Liver (tissue), 9 donors: ENCODE data around the gene RANBP1. TPM values are rescaled to one million over a fixed set of nuclear protein-coding genes. Genes with fewer than 3 reads are reported as not detected.

Experiments
- DNase-seq: peaks from one replicate; pipeline ENCODE4 v3.0.0-alpha.2; 2017; ENCODE audit warnings: low spot score
- H3K27ac ChIP-seq, 2 donors: one replicate each; pipeline ENCODE4 v1.7.0; 2013; ENCODE audit warnings: inconsistent platforms in 2 of 2, low read length in 2 of 2, control low read depth in 1 of 2, low read depth in 1 of 2, mild to moderate bottlenecking in 1 of 2
- H3K27me3 ChIP-seq, 4 donors: one replicate each; pipeline versions ENCODE4 v1.6.1 to v1.7.0; 2013; ENCODE audit warnings: low read length in 3 of 4, inconsistent platforms in 1 of 4, mild to moderate bottlenecking in 1 of 4, moderate library complexity in 1 of 4; ENCODE audit not compliant: control insufficient read depth in 4 of 4, insufficient read depth in 4 of 4
- H3K36me3 ChIP-seq, 4 donors: one replicate each; pipeline versions ENCODE4 v1.6.1 to v1.7.0; 2013; ENCODE audit warnings: low read length in 3 of 4, mild to moderate bottlenecking in 3 of 4, low read depth in 1 of 4, moderate library complexity in 1 of 4; ENCODE audit not compliant: control insufficient read depth in 4 of 4, insufficient read depth in 3 of 4
- H3K4me1 ChIP-seq, 4 donors: one replicate each; pipeline versions ENCODE4 v1.6.1 to v1.7.0; 2013; ENCODE audit warnings: low read length in 3 of 4, mild to moderate bottlenecking in 3 of 4, moderate library complexity in 1 of 4; ENCODE audit not compliant: control insufficient read depth in 4 of 4, insufficient read depth in 4 of 4
- H3K4me3 ChIP-seq, 3 donors: one replicate each; pipeline versions ENCODE4 v1.6.1 to v1.7.0; 2013; ENCODE audit warnings: low read length in 3 of 3, control low read depth in 1 of 3, low read depth in 1 of 3, mild to moderate bottlenecking in 1 of 3
- H3K9ac ChIP-seq, 2 donors: one replicate each; pipeline ENCODE4 v1.7.0; 2013; ENCODE audit warnings: low read length in 2 of 2, mild to moderate bottlenecking in 2 of 2, moderate library complexity in 2 of 2, control low read depth in 1 of 2, low read depth in 1 of 2
- H3K9me3 ChIP-seq, 4 donors: one replicate each; pipeline versions ENCODE4 v1.6.1 to v1.7.0; 2013; ENCODE audit warnings: low read length in 3 of 4; ENCODE audit not compliant: control insufficient read depth in 4 of 4
- EGR1 ChIP-seq, 2 donors: IDR thresholded peaks; 2 replicates each; pipeline ENCODE4 v1.6.1; 2016 to 2018; ENCODE audit warnings: antibody characterized with exemption in 2 of 2, low read depth in 2 of 2
- FOXA1 ChIP-seq: IDR thresholded peaks from 2 replicates; pipeline ENCODE4 v1.6.1; 2016; ENCODE audit warnings: antibody characterized with exemption
- FOXA2 ChIP-seq: IDR thresholded peaks from 2 replicates; pipeline ENCODE4 v1.6.1; 2016; ENCODE audit warnings: antibody characterized with exemption
- HNF4A ChIP-seq, 2 donors: conservative IDR thresholded peaks; 2 replicates each; pipeline ENCODE4 v1.6.1; 2016; ENCODE audit warnings: antibody characterized with exemption in 2 of 2, mild to moderate bottlenecking in 2 of 2
- HNF4G ChIP-seq: IDR thresholded peaks from 2 replicates; pipeline ENCODE4 v1.6.1; 2016; ENCODE audit warnings: antibody characterized with exemption
- JUND ChIP-seq, 2 donors: IDR thresholded peaks; 2 replicates each; pipeline ENCODE4 v1.6.1; 2016; ENCODE audit warnings: antibody characterized with exemption in 2 of 2
- NR2F2 ChIP-seq: IDR thresholded peaks from 2 replicates; pipeline ENCODE4 v1.6.1; 2016; ENCODE audit warnings: antibody characterized with exemption
- RAD21 ChIP-seq, 2 donors: IDR thresholded peaks; 2 replicates each; pipeline ENCODE4 v1.6.1; 2016; ENCODE audit warnings: antibody characterized with exemption in 2 of 2, mild to moderate bottlenecking in 2 of 2
- RXRA ChIP-seq, 2 donors: IDR thresholded peaks; 2 replicates each; pipeline ENCODE4 v1.6.1; 2017 to 2018; ENCODE audit warnings: antibody characterized with exemption in 2 of 2, mild to moderate bottlenecking in 1 of 2
- SP1 ChIP-seq: IDR thresholded peaks from 2 replicates; pipeline ENCODE4 v1.6.1; 2018; ENCODE audit warnings: antibody characterized with exemption, mild to moderate bottlenecking
- TAF1 ChIP-seq: conservative IDR thresholded peaks from 2 replicates; pipeline ENCODE4 v1.6.1; 2016; ENCODE audit warnings: antibody characterized with exemption, mild to moderate bottlenecking
- YY1 ChIP-seq: IDR thresholded peaks from 2 replicates; pipeline ENCODE4 v1.6.1; 2016; ENCODE audit warnings: antibody characterized with exemption, mild to moderate bottlenecking
- WGBS: extraction: QIAGEN DNeasy Blood & Tissue Kit; methylation state at CpG from one replicate; pipeline ENCODE4 v1.1.7; 2013; 5-methylcytosine and 5-hydroxymethylcytosine counted together
- polyA plus RNA-seq, 2 donors: library from polyadenylated mRNA; stranded (reverse) in 1 of 2; unstranded in 1 of 2; fragments of 200-250 nt in 1 of 2; fragments of >200 nt in 1 of 2; fragmentation: Nextera tagmentation in 1 of 2; extraction: Ambion mirVana in 1 of 2; gene quantifications; one replicate each; pipeline versions ENCODE4 v1.2.1 to v1.2.3, GENCODE V29; 2013 to 2015
- total RNA-seq, 2 donors: library from RNA; depleted of rRNA; stranded (reverse); fragments of >200 nt; gene quantifications; one replicate each; pipeline ENCODE4 v1.2.3, GENCODE V29; 2014
- TF ChIP-seq, protein P1 (sequence below): IDR thresholded peaks from 2 replicates; pipeline ENCODE4 v1.6.1; 2016; ENCODE audit warnings: antibody characterized with exemption
- TF ChIP-seq, protein P2 (sequence below): IDR thresholded peaks from 2 replicates; pipeline ENCODE4 v1.6.1; 2016; ENCODE audit warnings: antibody characterized with exemption, mild to moderate bottlenecking
- TF ChIP-seq, protein P3 (sequence below): IDR thresholded peaks from 2 replicates; pipeline ENCODE4 v1.6.1; 2016; ENCODE audit warnings: antibody characterized with exemption
- donor health status: healthy.
- donor health status: healthy.
- donor health status: healthy.
- donor health status: healthy.
- donor health status: healthy.

The RANBP1 gene
- total and polyA plus RNA-seq, 4 donors, result 62.3 to 102 (median 87.8) TPM

DNA sequence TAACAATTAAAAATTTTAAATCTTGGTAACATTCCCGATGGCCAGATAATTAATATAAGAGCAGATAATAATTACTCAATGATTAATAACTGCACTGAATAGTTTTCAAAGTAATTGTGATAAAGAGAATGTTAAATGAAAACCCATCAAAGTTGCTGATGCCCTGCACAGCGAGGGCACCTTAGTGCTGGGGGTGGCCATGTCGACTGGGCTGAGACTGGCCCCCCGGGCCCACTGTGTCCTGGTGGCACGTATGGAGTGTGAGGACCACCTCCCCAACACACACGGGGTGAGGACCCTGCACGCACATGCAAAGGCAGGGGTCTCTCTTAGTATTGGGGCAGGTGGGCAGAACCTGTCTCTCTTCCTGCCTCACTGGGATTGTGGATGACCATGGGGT, 50.0 kb downstream of the RANBP1 start:
- no peaks in the 10 kb centered on the region for H3K9me3 ChIP-seq
- DNase-seq, result no peak
- H3K27ac ChIP-seq, result no peak overlapping the region
- H3K4me1 ChIP-seq, result peaks cover 0 to 6% (median 2%) of the 10 kb centered on the region in 4 donors
- 86% methylated on average over 7 of the region's 7 CpGs for WGBS
- no peak overlapping the region for H3K4me3 ChIP-seq
- no peaks in the 10 kb centered on the region for H3K36me3 ChIP-seq
- no peaks in the 10 kb centered on the region for H3K27me3 ChIP-seq
- TF ChIP-seq, protein P1, sequence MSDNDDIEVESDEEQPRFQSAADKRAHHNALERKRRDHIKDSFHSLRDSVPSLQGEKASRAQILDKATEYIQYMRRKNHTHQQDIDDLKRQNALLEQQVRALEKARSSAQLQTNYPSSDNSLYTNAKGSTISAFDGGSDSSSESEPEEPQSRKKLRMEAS, result no peak
- no peak for TF ChIP-seq HNF4G
- TF ChIP-seq NR2F2, result no peak
- no peak for TF ChIP-seq RAD21 (IDR thresholded peaks at IDR 0.05)
- TF ChIP-seq HNF4A (conservative IDR thresholded peaks at IDR 0.05), result no peak
- TF ChIP-seq JUND (IDR thresholded peaks at IDR 0.05), result no peak
- no peak overlapping the region for H3K9ac ChIP-seq

DNA sequence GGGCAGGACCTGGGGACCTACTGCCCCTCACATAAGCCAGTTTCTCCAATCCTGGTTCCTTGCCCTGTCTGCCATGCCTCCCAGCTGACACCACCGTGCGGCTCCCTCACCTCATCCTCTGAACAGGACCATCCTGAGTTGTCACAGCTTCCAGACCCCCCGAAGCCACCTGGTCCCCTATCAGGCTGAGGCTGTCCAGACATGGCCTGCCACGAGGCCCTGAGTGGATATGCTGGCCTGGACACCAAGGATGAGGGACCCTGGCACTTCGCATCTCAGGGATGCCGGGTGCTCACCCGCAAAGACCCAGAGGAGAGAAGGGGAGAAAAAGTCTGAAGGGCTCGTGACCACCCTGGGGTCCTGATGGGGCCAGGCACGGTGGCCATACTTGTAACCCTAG, 50.8 kb downstream of the RANBP1 start:
- no peak for TF ChIP-seq SP1
- no peak for TF ChIP-seq HNF4G
- TF ChIP-seq FOXA2, result no peak
- TF ChIP-seq RXRA (IDR thresholded peaks at IDR 0.05), result no peak
- no peak for TF ChIP-seq FOXA1
- TF ChIP-seq JUND (IDR thresholded peaks at IDR 0.05), result no peak
- TF ChIP-seq EGR1 (IDR thresholded peaks at IDR 0.05; ENCODE audit: low read depth in 2 of 2), result no peak
- TF ChIP-seq TAF1, result no peak
- TF ChIP-seq YY1, result no peak
- Histone ChIP-seq H3K4me3 (no peak overlapping the region), H3K4me1 (peaks cover 0 to 14% (median 7%) of the 10 kb centered on the region in 4 donors), H3K27me3 (no peaks in the 10 kb centered on the region), H3K9me3 (no peaks in the 10 kb centered on the region), H3K9ac (no peak overlapping the region), H3K36me3 (no peaks in the 10 kb centered on the region), H3K27ac (no peak overlapping the region)
- 92% methylated on average over 9 of the region's 9 CpGs for WGBS
- no peak for DNase-seq

DNA sequence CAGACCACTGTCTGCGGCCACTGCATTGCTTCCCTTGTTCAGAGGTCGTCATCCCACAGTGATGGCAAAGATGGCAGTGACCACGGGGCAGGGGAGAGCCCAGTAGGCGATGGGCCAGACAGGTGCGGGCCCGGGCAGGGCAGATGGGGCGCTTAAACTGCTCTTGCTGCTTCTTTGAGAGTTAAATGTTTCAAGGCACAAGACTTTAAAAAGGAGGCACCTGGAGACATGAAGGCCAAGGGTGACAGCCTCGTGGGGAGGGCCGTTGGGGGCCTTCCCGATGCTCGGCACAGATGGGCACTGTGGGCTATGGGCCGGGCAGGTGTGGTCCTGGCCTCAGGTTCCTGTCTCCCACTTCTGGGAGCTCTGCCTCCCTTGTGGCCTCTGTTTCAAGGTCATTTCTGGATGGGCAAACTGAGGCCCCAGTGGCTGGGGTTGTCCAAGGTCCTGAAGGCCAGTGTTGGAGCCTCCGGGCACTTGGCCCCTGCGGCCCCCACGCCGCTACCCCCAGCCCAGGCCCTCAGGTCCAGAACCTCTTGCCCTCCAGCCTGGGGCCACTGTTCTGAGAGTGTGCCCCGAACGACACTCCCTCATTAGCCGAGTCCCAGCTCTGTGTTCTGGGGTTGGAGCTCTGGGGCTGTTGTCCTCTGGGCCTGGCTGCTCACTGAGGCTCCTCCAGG, 51.9 kb downstream of the RANBP1 start:
- DNase-seq, result no peak
- Histone ChIP-seq H3K27me3 (no peaks in the 10 kb centered on the region), H3K36me3 (no peaks in the 10 kb centered on the region), H3K27ac (no peak overlapping the region), H3K9me3 (no peaks in the 10 kb centered on the region), H3K4me1 (peaks cover 0 to 16% (median 8%) of the 10 kb centered on the region in 4 donors), H3K9ac (no peak overlapping the region), H3K4me3 (no peak overlapping the region)
- WGBS, result 87% methylated on average over 19 of the region's 19 CpGs
- TF ChIP-seq NR2F2 (no peak), EGR1 (IDR thresholded peaks at IDR 0.05; ENCODE audit: low read depth in 2 of 2) (no peak), FOXA2 (no peak), TAF1 (no peak), SP1 (no peak), FOXA1 (no peak)
- TF ChIP-seq, protein P2, sequence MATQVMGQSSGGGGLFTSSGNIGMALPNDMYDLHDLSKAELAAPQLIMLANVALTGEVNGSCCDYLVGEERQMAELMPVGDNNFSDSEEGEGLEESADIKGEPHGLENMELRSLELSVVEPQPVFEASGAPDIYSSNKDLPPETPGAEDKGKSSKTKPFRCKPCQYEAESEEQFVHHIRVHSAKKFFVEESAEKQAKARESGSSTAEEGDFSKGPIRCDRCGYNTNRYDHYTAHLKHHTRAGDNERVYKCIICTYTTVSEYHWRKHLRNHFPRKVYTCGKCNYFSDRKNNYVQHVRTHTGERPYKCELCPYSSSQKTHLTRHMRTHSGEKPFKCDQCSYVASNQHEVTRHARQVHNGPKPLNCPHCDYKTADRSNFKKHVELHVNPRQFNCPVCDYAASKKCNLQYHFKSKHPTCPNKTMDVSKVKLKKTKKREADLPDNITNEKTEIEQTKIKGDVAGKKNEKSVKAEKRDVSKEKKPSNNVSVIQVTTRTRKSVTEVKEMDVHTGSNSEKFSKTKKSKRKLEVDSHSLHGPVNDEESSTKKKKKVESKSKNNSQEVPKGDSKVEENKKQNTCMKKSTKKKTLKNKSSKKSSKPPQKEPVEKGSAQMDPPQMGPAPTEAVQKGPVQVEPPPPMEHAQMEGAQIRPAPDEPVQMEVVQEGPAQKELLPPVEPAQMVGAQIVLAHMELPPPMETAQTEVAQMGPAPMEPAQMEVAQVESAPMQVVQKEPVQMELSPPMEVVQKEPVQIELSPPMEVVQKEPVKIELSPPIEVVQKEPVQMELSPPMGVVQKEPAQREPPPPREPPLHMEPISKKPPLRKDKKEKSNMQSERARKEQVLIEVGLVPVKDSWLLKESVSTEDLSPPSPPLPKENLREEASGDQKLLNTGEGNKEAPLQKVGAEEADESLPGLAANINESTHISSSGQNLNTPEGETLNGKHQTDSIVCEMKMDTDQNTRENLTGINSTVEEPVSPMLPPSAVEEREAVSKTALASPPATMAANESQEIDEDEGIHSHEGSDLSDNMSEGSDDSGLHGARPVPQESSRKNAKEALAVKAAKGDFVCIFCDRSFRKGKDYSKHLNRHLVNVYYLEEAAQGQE, result no peak
- TF ChIP-seq, protein P3, sequence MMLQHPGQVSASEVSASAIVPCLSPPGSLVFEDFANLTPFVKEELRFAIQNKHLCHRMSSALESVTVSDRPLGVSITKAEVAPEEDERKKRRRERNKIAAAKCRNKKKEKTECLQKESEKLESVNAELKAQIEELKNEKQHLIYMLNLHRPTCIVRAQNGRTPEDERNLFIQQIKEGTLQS, result no peak
